IPS-18a (cell line): ENCODE measurements around the gene SIGMAR1.

ENCODE experiments used
- H3K27ac ChIP-seq: one replicate; pipeline ENCODE4 v1.5.1; 2013; ENCODE audit warnings: low read length
- H3K27me3 ChIP-seq: one replicate; pipeline ENCODE4 v1.6.1; 2013; ENCODE audit warnings: mild to moderate bottlenecking, low read length; ENCODE audit not compliant: control insufficient read depth, insufficient read depth
- H3K36me3 ChIP-seq: one replicate; pipeline ENCODE4 v1.6.1; 2013; ENCODE audit warnings: low read depth, low read length; ENCODE audit not compliant: control insufficient read depth
- H3K4me1 ChIP-seq: one replicate; pipeline ENCODE4 v1.6.1; 2013; ENCODE audit warnings: low read depth, low read length; ENCODE audit not compliant: control insufficient read depth
- H3K4me3 ChIP-seq: one replicate; pipeline ENCODE4 v1.5.1; 2013; ENCODE audit warnings: low read length
- H3K9ac ChIP-seq: one replicate; pipeline ENCODE4 v1.6.1; 2013; ENCODE audit warnings: mild to moderate bottlenecking, low read length, moderate library complexity
- H3K9me3 ChIP-seq: one replicate; pipeline ENCODE4 v1.6.1; 2013; ENCODE audit warnings: low read depth, low read length; ENCODE audit not compliant: control insufficient read depth

Gene SIGMAR1

GRCh38 chr9:34653151-34654072, 15.8 kb upstream of the SIGMAR1 start:
- Histone ChIP-seq H3K4me3 (no peak overlapping the region), H3K9me3 (no peaks in the 10 kb centered on the region), H3K4me1 (peaks cover 27% of the 10 kb centered on the region), H3K27ac (no peak overlapping the region), H3K36me3 (peaks cover 14% of the 10 kb centered on the region), H3K27me3 (no peaks in the 10 kb centered on the region), H3K9ac (no peak overlapping the region)

- H3K36me3 ChIP-seq, result peaks cover 16% of the 10 kb centered on the region
Measured at GRCh38 chr9:34652602-34653000, 15.0 kb upstream of the SIGMAR1 start.

DNA sequence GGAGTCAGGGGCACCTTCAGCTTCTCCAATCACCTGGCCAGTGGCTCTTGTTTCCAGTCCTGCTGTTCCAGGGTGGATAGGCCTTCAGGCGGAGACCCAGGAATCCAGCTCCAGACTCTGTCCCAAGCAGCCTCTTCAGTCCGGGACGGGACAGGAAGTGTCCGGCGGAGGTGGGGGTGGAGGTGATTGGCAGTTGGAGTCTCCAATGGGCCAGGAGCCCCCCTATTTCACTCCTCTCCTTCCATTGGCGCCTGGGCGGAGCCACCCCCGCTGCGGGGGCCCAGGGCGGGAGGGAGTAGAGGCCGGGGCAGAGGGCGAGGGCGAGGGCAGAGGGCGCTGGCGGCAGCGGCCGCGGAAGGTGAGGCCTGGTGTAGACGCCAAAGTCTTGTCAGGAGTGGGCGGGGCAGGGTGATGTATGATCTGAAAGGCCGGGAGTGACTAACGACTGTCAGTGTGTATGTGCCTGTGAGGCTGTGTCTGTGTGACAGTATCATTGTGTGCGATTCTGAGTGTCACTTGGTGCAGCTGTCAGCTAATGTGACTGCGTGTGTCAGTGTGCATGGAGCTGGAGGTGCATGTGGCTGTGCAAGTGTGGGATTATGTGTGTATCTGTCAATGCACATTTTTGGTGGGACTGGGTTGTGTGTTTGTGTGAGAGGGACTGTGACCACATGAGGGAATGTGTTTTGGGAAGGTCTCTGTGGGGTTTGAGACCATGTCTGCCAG, 14.5 kb upstream of the SIGMAR1 start, which contains the start of gene IL11RA:
IL11RA (plus strand) TSS at position 310 of the 726 bp plus-strand sequence. CDS start 3,033 bp downstream, outside the sequence.
- Histone ChIP-seq H3K9me3 (no peaks in the 10 kb centered on the region), H3K27me3 (no peaks in the 10 kb centered on the region), H3K27ac (no peak within 1 kb of the TSS), H3K4me1 (peaks cover 33% of the 10 kb centered on the region), H3K9ac (peak within 1 kb of the TSS; percentile 16), H3K4me3 (peak within 1 kb of the TSS; percentile 51), H3K36me3 (peaks cover 16% of the 10 kb centered on the region)

More at GRCh38 chr9:34652602-34653000, 15.0 kb upstream of the SIGMAR1 start:
- H3K27me3 ChIP-seq, result no peaks in the 10 kb centered on the region
- no peak overlapping the region for H3K9ac ChIP-seq
- no peak overlapping the region for H3K27ac ChIP-seq
- no peaks in the 10 kb centered on the region for H3K9me3 ChIP-seq
- peaks cover 29% of the 10 kb centered on the region for H3K4me1 ChIP-seq
- peak overlapping the region; percentile 12 for H3K4me3 ChIP-seq

GRCh38 chr9:34651321-34651720, 13.7 kb upstream of the SIGMAR1 start:
- Histone ChIP-seq H3K27ac (no peak overlapping the region), H3K36me3 (peaks cover 16% of the 10 kb centered on the region), H3K4me1 (peaks cover 33% of the 10 kb centered on the region), H3K9me3 (no peaks in the 10 kb centered on the region), H3K9ac (peak overlapping the region; percentile 16), H3K27me3 (no peaks in the 10 kb centered on the region), H3K4me3 (peak overlapping the region; percentile 51)

GRCh38 chr9:34650816-34651215, 13.2 kb upstream of the SIGMAR1 start:
- Histone ChIP-seq H3K36me3 (peaks cover 16% of the 10 kb centered on the region), H3K9ac (no peak overlapping the region), H3K27me3 (no peaks in the 10 kb centered on the region), H3K4me1 (peaks cover 37% of the 10 kb centered on the region), H3K9me3 (no peaks in the 10 kb centered on the region), H3K4me3 (no peak overlapping the region), H3K27ac (no peak overlapping the region)

DNA sequence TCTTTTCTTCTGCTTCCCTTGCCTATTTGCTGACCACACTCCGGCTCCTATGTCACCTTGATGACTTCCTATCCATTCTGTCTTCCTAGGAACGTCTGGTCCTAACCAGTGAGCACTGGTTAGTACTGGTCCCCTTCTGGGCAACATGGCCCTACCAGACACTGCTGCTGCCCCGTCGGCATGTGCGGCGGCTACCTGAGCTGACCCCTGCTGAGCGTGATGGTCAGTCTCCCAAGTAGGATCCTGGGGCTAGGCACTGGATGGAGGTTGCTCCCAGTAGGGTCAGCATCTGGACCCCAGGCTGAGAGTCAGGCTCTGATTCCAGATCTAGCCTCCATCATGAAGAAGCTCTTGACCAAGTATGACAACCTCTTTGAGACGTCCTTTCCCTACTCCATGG, 11.1 kb upstream of the SIGMAR1 start:
- Histone ChIP-seq H3K4me1 (peaks cover 31% of the 10 kb centered on the region), H3K4me3 (no peak overlapping the region)

DNA sequence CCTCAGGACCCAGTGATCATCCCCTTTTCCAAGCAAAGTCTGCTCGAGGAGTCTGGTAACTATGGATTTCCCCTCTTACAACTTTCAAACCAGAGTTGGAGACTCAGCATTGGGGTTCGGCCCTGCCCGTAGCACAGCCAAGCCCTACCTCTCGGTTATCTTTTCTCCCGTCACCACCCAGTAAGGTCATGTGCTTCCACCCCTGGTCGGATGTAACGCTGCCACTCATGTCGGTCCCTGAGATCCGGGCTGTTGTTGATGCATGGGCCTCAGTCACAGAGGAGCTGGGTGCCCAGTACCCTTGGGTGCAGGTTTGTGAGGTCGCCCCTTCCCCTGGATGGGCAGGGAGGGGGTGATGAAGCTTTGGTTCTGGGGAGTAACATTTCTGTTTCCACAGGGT, 10.1 kb upstream of the SIGMAR1 start:
- Histone ChIP-seq H3K9ac (peak overlapping the region; percentile 73), H3K9me3 (no peaks in the 10 kb centered on the region), H3K4me1 (peaks cover 21% of the 10 kb centered on the region), H3K36me3 (peaks cover 16% of the 10 kb centered on the region), H3K27ac (no peak overlapping the region), H3K4me3 (peak overlapping the region; percentile 79), H3K27me3 (no peaks in the 10 kb centered on the region)

More for the DNA sequence above, 11.1 kb upstream of the SIGMAR1 start:
- H3K36me3 ChIP-seq, result peaks cover 16% of the 10 kb centered on the region
- no peaks in the 10 kb centered on the region for H3K27me3 ChIP-seq
- H3K9ac ChIP-seq, result no peak overlapping the region
- no peaks in the 10 kb centered on the region for H3K9me3 ChIP-seq
- no peak overlapping the region for H3K27ac ChIP-seq

DNA sequence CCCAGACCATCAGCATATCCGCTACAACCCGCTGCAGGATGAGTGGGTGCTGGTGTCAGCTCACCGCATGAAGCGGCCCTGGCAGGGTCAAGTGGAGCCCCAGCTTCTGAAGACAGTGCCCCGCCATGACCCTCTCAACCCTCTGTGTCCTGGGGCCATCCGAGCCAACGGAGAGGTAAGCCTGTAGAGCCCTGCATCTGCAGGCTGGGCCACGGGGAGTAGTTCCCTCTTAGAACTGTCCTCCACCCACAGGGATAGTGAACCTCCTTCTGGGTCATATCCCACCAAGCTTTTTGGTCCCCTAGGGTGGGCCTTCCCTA, 9.5 kb upstream of the SIGMAR1 start:
- H3K4me3 ChIP-seq, result peak overlapping the region; percentile 79
- H3K4me1 ChIP-seq, result peaks cover 15% of the 10 kb centered on the region
- no peaks in the 10 kb centered on the region for H3K27me3 ChIP-seq
- peaks cover 16% of the 10 kb centered on the region for H3K36me3 ChIP-seq
- peak overlapping the region; percentile 73 for H3K9ac ChIP-seq
- H3K27ac ChIP-seq, result peak overlapping the region; percentile 4
- no peaks in the 10 kb centered on the region for H3K9me3 ChIP-seq

GRCh38 chr9:34646211-34647083, 8.9 kb upstream of the SIGMAR1 start, which contains the start of gene GALT:
Gene GALT, plus strand, starts transcription at chr9:34646675. Its CDS starts 30 bp downstream, at chr9:34646705.
- Histone ChIP-seq H3K9ac (peak within 1 kb of the TSS; percentile 73), H3K9me3 (no peaks in the 10 kb centered on the region), H3K36me3 (peaks cover 16% of the 10 kb centered on the region), H3K27me3 (no peaks in the 10 kb centered on the region), H3K27ac (peak within 1 kb of the TSS; percentile 4), H3K4me3 (peak within 1 kb of the TSS; percentile 79), H3K4me1 (peaks cover 11% of the 10 kb centered on the region)

DNA sequence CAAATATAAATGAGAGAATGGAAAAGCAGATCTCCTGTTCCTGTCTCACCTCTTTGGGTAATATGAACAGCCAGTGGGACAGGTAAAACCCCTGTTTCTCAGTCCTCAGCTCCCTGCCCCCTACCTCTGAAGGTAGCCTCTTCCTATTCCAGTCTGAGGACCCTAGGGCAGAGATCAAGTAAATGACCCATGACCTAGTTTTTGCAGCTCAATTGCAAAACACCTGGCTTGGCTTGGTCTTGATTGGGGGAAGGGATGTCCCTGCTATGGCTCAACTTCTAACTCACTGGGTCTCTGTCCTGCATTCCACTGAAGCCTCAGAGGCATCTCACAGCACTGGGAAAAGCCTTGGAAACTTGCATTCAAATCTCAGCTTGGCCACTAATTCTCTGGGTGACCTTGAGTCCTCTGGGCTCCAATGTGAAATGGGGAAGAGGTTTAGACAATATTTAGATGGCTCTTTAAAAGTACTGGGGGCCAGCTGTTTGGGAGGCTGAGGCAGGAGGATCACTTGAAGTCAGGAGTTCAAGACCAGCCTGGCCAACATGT, 7.3 kb upstream of the SIGMAR1 start:
- H3K9me3 ChIP-seq, result no peaks in the 10 kb centered on the region
- no peak overlapping the region for H3K9ac ChIP-seq
- H3K4me3 ChIP-seq, result no peak overlapping the region
- H3K4me1 ChIP-seq, result peaks cover 10% of the 10 kb centered on the region
- H3K27me3 ChIP-seq, result no peaks in the 10 kb centered on the region
- H3K36me3 ChIP-seq, result peaks cover 16% of the 10 kb centered on the region
- H3K27ac ChIP-seq, result no peak overlapping the region
